Suprapubic skin (tissue), 4 donors: ENCODE results near the gene RSBN1L.

ENCODE experiments used
- CTCF ChIP-seq, 2 donors: fragments of 200-600 bp in 1 of 2; fragments of 450-650 bp in 1 of 2; sonication (generic) in 1 of 2; IDR thresholded peaks; one replicate each; pipeline ENCODE4 v1.5.1; 2016 to 2019; ENCODE audit warnings: antibody characterized with exemption in 2 of 2, mild to moderate bottlenecking in 1 of 2, moderate library complexity in 1 of 2
- POLR2A ChIP-seq, 2 donors: fragments of 450-650 bp; IDR thresholded peaks; one replicate each; pipeline ENCODE4 v1.6.1; 2017; ENCODE audit warnings: antibody characterized with exemption in 2 of 2, mild to moderate bottlenecking in 2 of 2, moderate library complexity in 2 of 2
- POLR2AphosphoS5 ChIP-seq, 3 donors: sonication (generic); formaldehyde crosslinking; IDR thresholded peaks; one replicate each; pipeline ENCODE4 v1.6.1; 2017; ENCODE audit warnings: antibody characterized with exemption in 3 of 3

GRCh38 chr7:77687747-77688144, 8.5 kb upstream of the RSBN1L start:
- TF ChIP-seq CTCF (IDR thresholded peaks at IDR 0.05) (no peak), POLR2A (IDR thresholded peaks at IDR 0.05) (no peak), POLR2AphosphoS5 (IDR thresholded peaks at IDR 0.05) (no peak)
